Lower lobe of right lung (tissue), 1 donor: ENCODE data around the gene POM121C. TPM values are rescaled to one million over a fixed set of nuclear protein-coding genes. Genes with fewer than 3 reads are reported as not detected.

ENCODE experiments used
- total RNA-seq: library from RNA; stranded (reverse); fragmentation: NEBNext Ultra II Directional; extraction: Animal tissue kit (Norgen Biotek cat#: 25700); gene quantifications from one replicate; pipeline ENCODE4 v1.2.1, GENCODE V29; 2021
- donor health status: DM: no; HTN: yes; CAD: no; lungs with severe emphysema.

POM121C gene
- total RNA-seq, 1 donor from 2014 or later = 35.7 TPM

Other genes with a start within 250 kb of the POM121C start
- gene TRIM73, start 90.7 kb downstream of the POM121C start, total RNA-seq = 5.6 TPM
- not detected for gene SPDYE5, start 6.0 kb upstream of the POM121C start, total RNA-seq